Tibial nerve (tissue), 4 donors: ENCODE results near the gene NIPBL.

Experiments used
- CTCF ChIP-seq, 5 experiments: fragments of 200-600 bp in 3 of 5; fragments of 450-650 bp in 2 of 5; sonication (generic) in 3 of 5; IDR thresholded peaks; one replicate each; pipeline ENCODE4 v1.5.1; 2016 to 2019; ENCODE audit warnings: antibody characterized with exemption in 5 of 5, mild to moderate bottlenecking in 3 of 5, moderate library complexity in 2 of 5
- EP300 ChIP-seq, 2 donors: sonication (generic); formaldehyde crosslinking; IDR thresholded peaks; one replicate each; pipeline ENCODE4 v1.6.1; 2017; ENCODE audit warnings: antibody characterized with exemption in 2 of 2, mild to moderate bottlenecking in 1 of 2
- POLR2A ChIP-seq, 2 donors: fragments of 450-650 bp; IDR thresholded peaks; one replicate each; pipeline ENCODE4 v1.6.1; 2017; ENCODE audit warnings: antibody characterized with exemption in 2 of 2, mild to moderate bottlenecking in 2 of 2, moderate library complexity in 2 of 2

GRCh38 chr5:37103302-37103701, 226.7 kb downstream of the NIPBL start:
- no peak for TF ChIP-seq CTCF (IDR thresholded peaks at IDR 0.05)
- no peak for TF ChIP-seq POLR2A (IDR thresholded peaks at IDR 0.05)
- no peak for TF ChIP-seq EP300 (IDR thresholded peaks at IDR 0.05)
